ENCODE results near the gene MALAT1. TPM values are rescaled to one million over a fixed set of nuclear protein-coding genes. Genes with fewer than 3 reads are reported as not detected.
"Not testable (repeated sequence)": the region's sequence is repeated elsewhere in the genome, so short reads cannot be mapped to it uniquely, and the experiment has no call there.

The MALAT1 gene
- total RNA-seq, 1 experiment from 2014 or later: 6,000 TPM

- POLR2A ChIA-PET: interaction anchor here (0.9 kb wide), 1 partner anchor 20 kb away, joined by 4 read pairs; no protein-coding TSS in a partner anchor
- H3K79me2 ChIP-seq (ENCODE audit: insufficient read depth, low read length); H4K20me1 ChIP-seq (ENCODE audit: insufficient read depth); ATAC-seq; H3K27ac ChIP-seq (ENCODE audit: low read depth, low read length); BruUV-seq (replicated peaks); intact Hi-C loops (cut with micrococcal nuclease); H3K9me3 ChIP-seq (ENCODE audit: control insufficient read depth in 1 of 2, insufficient read depth in 1 of 2, low read depth in 1 of 2, low read length in 2 of 2); CTCF ChIA-PET; DNase-seq (ENCODE audit: low read depth, low spot score); H3K9me2 ChIP-seq (ENCODE audit: insufficient read depth); H3K36me3 ChIP-seq (ENCODE audit: control insufficient read depth in 1 of 2, insufficient read depth in 2 of 2, low read length in 2 of 2); H3K4me3 ChIP-seq (replicated peaks in 1 of 2; ENCODE audit: low read depth in 1 of 2, low read length in 2 of 2); H3K27me3 ChIP-seq (ENCODE audit: insufficient read depth, low read length); RAD21 ChIA-PET (ENCODE audit: low non-redundant PET in 1 of 2, low total read pairs in 2 of 2, uncharacterized antibody in 2 of 2, unreplicated experiment in 2 of 2); H3K9ac ChIP-seq (ENCODE audit: low read length); H3K4me2 ChIP-seq (ENCODE audit: low read length); H2AFZ ChIP-seq (ENCODE audit: low read depth, low read length, poor library complexity, severe bottlenecking): not testable (repeated sequence)
- peaks cover 6 to 15% of the 10 kb centered on the region in 2 experiments; a peak in 3 of 4 replicates for H3K4me1 ChIP-seq (ENCODE audit: control insufficient read depth in 1 of 2, insufficient read depth in 2 of 2, low read length in 2 of 2)
These were observed 20.2 kb downstream of the MALAT1 start for GRCh38 chr11:65518941-65519549.

GRCh38 chr11:65521777-65522521 lies 23.1 kb downstream of the MALAT1 start:
- intact Hi-C loops (cut with micrococcal nuclease); CTCF ChIA-PET; H3K9me2 ChIP-seq (ENCODE audit: insufficient read depth); H3K9ac ChIP-seq (ENCODE audit: low read length); H4K20me1 ChIP-seq (ENCODE audit: insufficient read depth); DNase-seq (ENCODE audit: low read depth, low spot score); H3K27me3 ChIP-seq (ENCODE audit: insufficient read depth, low read length); ATAC-seq; H3K4me3 ChIP-seq (replicated peaks in 1 of 2; ENCODE audit: low read depth in 1 of 2, low read length in 2 of 2); H3K9me3 ChIP-seq (ENCODE audit: control insufficient read depth in 1 of 2, insufficient read depth in 1 of 2, low read depth in 1 of 2, low read length in 2 of 2); BruUV-seq (replicated peaks); H3K4me2 ChIP-seq (ENCODE audit: low read length); H2AFZ ChIP-seq (ENCODE audit: low read depth, low read length, poor library complexity, severe bottlenecking); RAD21 ChIA-PET (ENCODE audit: low non-redundant PET in 1 of 2, low total read pairs in 2 of 2, uncharacterized antibody in 2 of 2, unreplicated experiment in 2 of 2); H3K27ac ChIP-seq (ENCODE audit: low read depth, low read length): not testable (repeated sequence)
- H3K4me1 ChIP-seq (ENCODE audit: control insufficient read depth in 1 of 2, insufficient read depth in 2 of 2, low read length in 2 of 2): peaks cover 9 to 19% of the 10 kb centered on the region in 2 experiments; a peak in 3 of 4 replicates
- POLR2A ChIA-PET: interaction anchor here (1.7 kb wide), 1 partner anchor 13 kb away, joined by 4 read pairs; no protein-coding TSS in a partner anchor
- peaks cover 5 to 12% of the 10 kb centered on the region in 2 experiments; a peak in 2 of 4 replicates for H3K36me3 ChIP-seq (ENCODE audit: control insufficient read depth in 1 of 2, insufficient read depth in 2 of 2, low read length in 2 of 2)
- H3K79me2 ChIP-seq (ENCODE audit: insufficient read depth, low read length): peaks cover 19% of the 10 kb centered on the region

GRCh38 chr11:65522718-65523630 lies 24.1 kb downstream of the MALAT1 start:
- POLR2A ChIA-PET: interaction anchor here (1.1 kb wide), 1 partner anchor 24 kb away, joined by 3 read pairs; the partner anchor contains the start of gene MALAT1
- DNase-seq (ENCODE audit: low read depth, low spot score); intact Hi-C loops (cut with micrococcal nuclease); H3K9me3 ChIP-seq (ENCODE audit: control insufficient read depth in 1 of 2, insufficient read depth in 1 of 2, low read depth in 1 of 2, low read length in 2 of 2); H4K20me1 ChIP-seq (ENCODE audit: insufficient read depth); H3K9me2 ChIP-seq (ENCODE audit: insufficient read depth); BruUV-seq (replicated peaks); H3K27me3 ChIP-seq (ENCODE audit: insufficient read depth, low read length); H3K9ac ChIP-seq (ENCODE audit: low read length); H3K27ac ChIP-seq (ENCODE audit: low read depth, low read length); ATAC-seq; H2AFZ ChIP-seq (ENCODE audit: low read depth, low read length, poor library complexity, severe bottlenecking); H3K4me2 ChIP-seq (ENCODE audit: low read length); H3K4me3 ChIP-seq (replicated peaks in 1 of 2; ENCODE audit: low read depth in 1 of 2, low read length in 2 of 2); CTCF ChIA-PET; RAD21 ChIA-PET (ENCODE audit: low non-redundant PET in 1 of 2, low total read pairs in 2 of 2, uncharacterized antibody in 2 of 2, unreplicated experiment in 2 of 2): not testable (repeated sequence)
- Histone ChIP-seq H3K36me3 (ENCODE audit: control insufficient read depth in 1 of 2, insufficient read depth in 2 of 2, low read length in 2 of 2) (peaks cover 7 to 16% of the 10 kb centered on the region in 2 experiments; a peak in 2 of 4 replicates), H3K79me2 (ENCODE audit: insufficient read depth, low read length) (peaks cover 20% of the 10 kb centered on the region), H3K4me1 (ENCODE audit: control insufficient read depth in 1 of 2, insufficient read depth in 2 of 2, low read length in 2 of 2) (peaks cover 7 to 17% of the 10 kb centered on the region in 2 experiments; a peak in 3 of 4 replicates)

- CTCF ChIA-PET; ATAC-seq; BruUV-seq (replicated peaks); H3K27me3 ChIP-seq (ENCODE audit: insufficient read depth, low read length); H3K9ac ChIP-seq (ENCODE audit: low read length); H4K20me1 ChIP-seq (ENCODE audit: insufficient read depth); intact Hi-C loops (cut with micrococcal nuclease); H2AFZ ChIP-seq (ENCODE audit: low read depth, low read length, poor library complexity, severe bottlenecking); H3K4me3 ChIP-seq (replicated peaks in 1 of 2; ENCODE audit: low read depth in 1 of 2, low read length in 2 of 2); H3K27ac ChIP-seq (ENCODE audit: low read depth, low read length); H3K9me3 ChIP-seq (ENCODE audit: control insufficient read depth in 1 of 2, insufficient read depth in 1 of 2, low read depth in 1 of 2, low read length in 2 of 2); H3K4me2 ChIP-seq (ENCODE audit: low read length); RAD21 ChIA-PET (ENCODE audit: low non-redundant PET in 1 of 2, low total read pairs in 2 of 2, uncharacterized antibody in 2 of 2, unreplicated experiment in 2 of 2); H3K9me2 ChIP-seq (ENCODE audit: insufficient read depth); DNase-seq (ENCODE audit: low read depth, low spot score): not testable (repeated sequence)
- POLR2A ChIA-PET: interaction anchor here (1.1 to 2.6 kb wide), 2 partner anchors 16 to 24 kb away, joined by 3 to 11 read pairs; partner anchors contain the start of gene MALAT1
- Histone ChIP-seq H3K4me1 (ENCODE audit: control insufficient read depth in 1 of 2, insufficient read depth in 2 of 2, low read length in 2 of 2) (peaks cover 7 to 17% of the 10 kb centered on the region in 2 experiments; a peak in 3 of 4 replicates), H3K79me2 (ENCODE audit: insufficient read depth, low read length) (peaks cover 20% of the 10 kb centered on the region), H3K36me3 (ENCODE audit: control insufficient read depth in 1 of 2, insufficient read depth in 2 of 2, low read length in 2 of 2) (peaks cover 7 to 16% of the 10 kb centered on the region in 2 experiments; a peak in 2 of 4 replicates)
These were observed 24.8 kb downstream of the MALAT1 start for GRCh38 chr11:65523631-65523968.

Data from HCT116 (cell line).